ENCODE data around the gene ANXA2R. TPM values are rescaled to one million over a fixed set of nuclear protein-coding genes. Genes with fewer than 3 reads are reported as not detected.
"Not testable (repeated sequence)": the region's sequence is repeated elsewhere in the genome, so short reads cannot be mapped to it uniquely, and the experiment has no call there.

Gene ANXA2R
- total and polyA plus RNA-seq, 2 donors (not counting 1 experiment from before 2014, with no cell fraction given), result 0.61 to 1.8 TPM

- Histone ChIP-seq H3K4me3 (replicated peaks in 1 of 4; ENCODE audit: control extremely low read depth in 1 of 4, insufficient read depth in 1 of 4, low read depth in 3 of 4, low read length in 4 of 4) (peak overlapping the region; percentile 80 to 99 (median 92)), H4K20me1 (ENCODE audit: control insufficient read depth, extremely low read depth, insufficient read depth, low read length) (no peaks in the 10 kb centered on the region), H3K79me2 (ENCODE audit: control insufficient read depth, insufficient read depth, low read length) (peaks cover 85% of the 10 kb centered on the region), H3K27ac (ENCODE audit: insufficient read depth, low read length) (peak overlapping the region; percentile 100), H3K36me3 (ENCODE audit: control insufficient read depth, insufficient read depth, low read length) (peaks cover 2% of the 10 kb centered on the region), H3K4me2 (ENCODE audit: extremely low read depth, insufficient read depth, low read length) (peak overlapping the region; percentile 100), H3K9me3 (ENCODE audit: control insufficient read depth, insufficient read depth, low read depth, low read length) (no peaks in the 10 kb centered on the region), H3K9ac (ENCODE audit: insufficient read depth, low read length) (peak overlapping the region; percentile 95), H2AFZ (ENCODE audit: low read length) (no peak overlapping the region), H3K27me3 (ENCODE audit: control insufficient read depth, insufficient read depth, low read length) (no peaks in the 10 kb centered on the region), H3K4me1 (ENCODE audit: control insufficient read depth, extremely low read depth, insufficient read depth, low read length) (peaks cover 23% of the 10 kb centered on the region)
- peak; percentile 56 to 63 for DNase-seq (ENCODE audit: low read depth in 2 of 2)
- TF ChIP-seq EZH2 (IDR thresholded peaks at IDR 0.05; ENCODE audit: low read length, missing control alignments) (no peak), CTCF (conservative IDR thresholded peaks at IDR 0.05 in 1 of 2, IDR thresholded peaks at IDR 0.05 in 1 of 2; ENCODE audit: low read depth in 1 of 2, low read length in 2 of 2) (no peak)
Measured at GRCh38 chr5:43065387-43065947, 25.3 kb upstream of the ANXA2R start.

- Histone ChIP-seq H2AFZ (ENCODE audit: low read length) (no peak overlapping the region), H3K27me3 (ENCODE audit: control insufficient read depth, insufficient read depth, low read length) (no peaks in the 10 kb centered on the region), H3K4me2 (ENCODE audit: extremely low read depth, insufficient read depth, low read length) (peak overlapping the region; percentile 56), H3K4me3 (replicated peaks in 1 of 4; ENCODE audit: control extremely low read depth in 1 of 4, insufficient read depth in 1 of 4, low read depth in 3 of 4, low read length in 4 of 4) (no peak overlapping the region), H3K9ac (ENCODE audit: insufficient read depth, low read length) (no peak overlapping the region), H3K9me3 (ENCODE audit: control insufficient read depth, insufficient read depth, low read depth, low read length) (no peaks in the 10 kb centered on the region), H4K20me1 (ENCODE audit: control insufficient read depth, extremely low read depth, insufficient read depth, low read length) (no peaks in the 10 kb centered on the region), H3K79me2 (ENCODE audit: control insufficient read depth, insufficient read depth, low read length) (peaks cover 77% of the 10 kb centered on the region), H3K27ac (ENCODE audit: insufficient read depth, low read length) (peak overlapping the region; percentile 26), H3K4me1 (ENCODE audit: control insufficient read depth, extremely low read depth, insufficient read depth, low read length) (peaks cover 18% of the 10 kb centered on the region), H3K36me3 (ENCODE audit: control insufficient read depth, insufficient read depth, low read length) (no peaks in the 10 kb centered on the region)
- DNase-seq (ENCODE audit: low read depth in 2 of 2), result peak in 1 of 2 donors; percentile 39
- TF ChIP-seq EZH2 (IDR thresholded peaks at IDR 0.05; ENCODE audit: low read length, missing control alignments) (no peak), CTCF (conservative IDR thresholded peaks at IDR 0.05 in 1 of 2, IDR thresholded peaks at IDR 0.05 in 1 of 2; ENCODE audit: low read depth in 1 of 2, low read length in 2 of 2) (no peak)
Measured at GRCh38 chr5:43063721-43064171, 23.6 kb upstream of the ANXA2R start.

DNA sequence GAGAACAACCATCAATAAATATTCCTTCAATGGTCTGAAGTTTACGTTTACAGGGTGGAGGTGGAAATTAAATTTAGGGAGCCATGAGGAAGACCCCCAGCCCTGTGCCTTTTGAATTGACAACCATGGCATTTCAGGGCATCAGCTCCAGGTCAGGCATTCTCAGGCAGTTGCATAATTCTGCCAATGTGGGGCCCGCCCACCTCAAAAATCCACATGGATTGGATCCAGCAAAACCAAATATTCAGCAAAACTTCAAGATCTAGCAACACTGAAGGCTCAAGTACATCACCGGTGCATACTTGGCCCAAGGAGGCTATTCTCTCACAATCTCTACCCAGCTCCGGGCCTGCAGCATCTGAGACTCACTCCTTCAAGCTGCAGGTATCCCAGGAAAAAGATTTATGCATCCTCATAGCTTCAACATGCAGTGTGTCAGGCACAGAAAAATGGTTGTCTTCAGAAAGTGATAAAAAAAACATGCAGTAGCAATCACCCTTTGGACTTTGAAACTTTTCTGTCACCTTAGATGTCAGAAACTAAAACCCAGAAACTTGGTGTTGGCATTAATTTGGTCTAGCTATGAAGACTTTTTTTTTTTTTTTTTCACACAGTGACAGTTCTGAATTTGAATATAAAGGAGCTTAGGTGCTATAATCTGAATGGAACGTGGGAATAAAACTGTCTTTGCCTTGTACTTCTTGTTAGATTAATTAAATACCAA is 21.4 kb upstream of the ANXA2R start:
- peak; percentile 39 to 70 for DNase-seq (ENCODE audit: low read depth in 2 of 2)
- Histone ChIP-seq H3K4me3 (replicated peaks in 1 of 4; ENCODE audit: control extremely low read depth in 1 of 4, insufficient read depth in 1 of 4, low read depth in 3 of 4, low read length in 4 of 4) (no peak overlapping the region), H3K27ac (ENCODE audit: insufficient read depth, low read length) (no peak overlapping the region), H3K9me3 (ENCODE audit: control insufficient read depth, insufficient read depth, low read depth, low read length) (no peaks in the 10 kb centered on the region), H3K9ac (ENCODE audit: insufficient read depth, low read length) (no peak overlapping the region), H3K36me3 (ENCODE audit: control insufficient read depth, insufficient read depth, low read length) (no peaks in the 10 kb centered on the region), H3K4me1 (ENCODE audit: control insufficient read depth, extremely low read depth, insufficient read depth, low read length) (peaks cover 15% of the 10 kb centered on the region), H4K20me1 (ENCODE audit: control insufficient read depth, extremely low read depth, insufficient read depth, low read length) (no peaks in the 10 kb centered on the region), H3K4me2 (ENCODE audit: extremely low read depth, insufficient read depth, low read length) (no peak overlapping the region), H3K27me3 (ENCODE audit: control insufficient read depth, insufficient read depth, low read length) (no peaks in the 10 kb centered on the region), H2AFZ (ENCODE audit: low read length) (no peak overlapping the region), H3K79me2 (ENCODE audit: control insufficient read depth, insufficient read depth, low read length) (peaks cover 65% of the 10 kb centered on the region)
- TF ChIP-seq CTCF (conservative IDR thresholded peaks at IDR 0.05 in 1 of 2, IDR thresholded peaks at IDR 0.05 in 1 of 2; ENCODE audit: low read depth in 1 of 2, low read length in 2 of 2), result no peak
- no peak for TF ChIP-seq EZH2 (IDR thresholded peaks at IDR 0.05; ENCODE audit: low read length, missing control alignments)

GRCh38 chr5:43060020-43060419 is 19.9 kb upstream of the ANXA2R start:
- Histone ChIP-seq H3K79me2 (ENCODE audit: control insufficient read depth, insufficient read depth, low read length) (peaks cover 52% of the 10 kb centered on the region), H3K4me1 (ENCODE audit: control insufficient read depth, extremely low read depth, insufficient read depth, low read length) (peaks cover 15% of the 10 kb centered on the region)
- not testable (repeated sequence) for H3K27ac ChIP-seq (ENCODE audit: insufficient read depth, low read length); H3K9me3 ChIP-seq (ENCODE audit: control insufficient read depth, insufficient read depth, low read depth, low read length); H3K4me3 ChIP-seq (replicated peaks in 1 of 4; ENCODE audit: control extremely low read depth in 1 of 4, insufficient read depth in 1 of 4, low read depth in 3 of 4, low read length in 4 of 4); H3K9ac ChIP-seq (ENCODE audit: insufficient read depth, low read length); H2AFZ ChIP-seq (ENCODE audit: low read length); H3K27me3 ChIP-seq (ENCODE audit: control insufficient read depth, insufficient read depth, low read length); H4K20me1 ChIP-seq (ENCODE audit: control insufficient read depth, extremely low read depth, insufficient read depth, low read length); H3K36me3 ChIP-seq (ENCODE audit: control insufficient read depth, insufficient read depth, low read length); H3K4me2 ChIP-seq (ENCODE audit: extremely low read depth, insufficient read depth, low read length); DNase-seq (ENCODE audit: low read depth in 2 of 2)
